HG03520 (cell line): ENCODE results near the gene BCL2L12.
"Not testable (repeated sequence)": the region's sequence is repeated elsewhere in the genome, so short reads cannot be mapped to it uniquely, and the experiment has no call there.

Experiments used
- ATAC-seq: cut with Tn5 transposase; IDR thresholded peaks from one replicate; pipeline ENCODE4 v1.9.1; 2021; ENCODE audit warnings: mild to moderate bottlenecking, moderate library complexity; ENCODE audit not compliant: unreplicated experiment

BCL2L12 gene

GRCh38 chr19:49665351-49666119, at the start of gene BCL2L12, which contains the start of gene IRF3:
BCL2L12 (plus strand) TSS chr19:49665933; CDS start chr19:49666693, 760 bp downstream.
IRF3 (minus strand) TSS chr19:49665857; CDS start chr19:49664838, 1,019 bp downstream.
- ATAC-seq: peak; percentile 87

- ATAC-seq: no peak
These were observed 49.2 kb upstream of the BCL2L12 start for GRCh38 chr19:49616532-49616931.

GRCh38 chr19:49616945-49617344, 48.8 kb upstream of the BCL2L12 start:
- ATAC-seq: no peak

GRCh38 chr19:49617860-49618259, 47.9 kb upstream of the BCL2L12 start:
- not testable (repeated sequence) for ATAC-seq

- no peak for ATAC-seq
These were observed 40.5 kb upstream of the BCL2L12 start for GRCh38 chr19:49624967-49625910.

- ATAC-seq: no peak
These were observed 39.5 kb upstream of the BCL2L12 start for GRCh38 chr19:49626226-49626625.

GRCh38 chr19:49629659-49630058, 36.1 kb upstream of the BCL2L12 start:
- no peak for ATAC-seq

- ATAC-seq: no peak
These were observed 34.6 kb upstream of the BCL2L12 start for GRCh38 chr19:49631014-49631588.

GRCh38 chr19:49631610-49632192, 34.0 kb upstream of the BCL2L12 start:
- ATAC-seq: no peak

GRCh38 chr19:49632576-49632975, 33.2 kb upstream of the BCL2L12 start:
- no peak for ATAC-seq

- not testable (repeated sequence) for ATAC-seq
These were observed 32.5 kb upstream of the BCL2L12 start for GRCh38 chr19:49633273-49633672.

- no peak for ATAC-seq
These were observed 30.1 kb upstream of the BCL2L12 start for GRCh38 chr19:49635530-49636232.

- no peak for ATAC-seq
These were observed 29.4 kb upstream of the BCL2L12 start for GRCh38 chr19:49636233-49636932.

- ATAC-seq: no peak
These were observed 27.7 kb upstream of the BCL2L12 start for GRCh38 chr19:49637821-49638738.

GRCh38 chr19:49639401-49640112, 26.2 kb upstream of the BCL2L12 start:
- ATAC-seq: no peak

- peak; percentile 45 for ATAC-seq
These were observed 25.4 kb upstream of the BCL2L12 start, which contains the start of gene RRAS for GRCh38 chr19:49640113-49640898. RRAS (minus strand) TSS chr19:49640143; CDS start chr19:49640098, 45 bp downstream.
